Stomach (tissue), 19 donors: ENCODE results near the gene GGTA1. TPM values are rescaled to one million over a fixed set of nuclear protein-coding genes. Genes with fewer than 3 reads are reported as not detected.

Source experiments
- DNase-seq, 2 donors: peaks; one replicate each; pipeline versions ENCODE4 v3.0.0 to v3.0.0-alpha.2; 2013 to 2019
- H3K27ac ChIP-seq, 5 donors: fragments of 200-600 bp in 4 of 5; sonication (generic) in 4 of 5; one replicate each; pipeline ENCODE4 v1.5.1; 2013 to 2019; ENCODE audit warnings: mild to moderate bottlenecking in 1 of 5, moderate library complexity in 1 of 5
- H3K27me3 ChIP-seq, 3 donors: fragments of 200-600 bp; sonication (generic); one replicate each; pipeline ENCODE4 v1.5.1; 2017 to 2019; ENCODE audit warnings: mixed run types in 1 of 3
- H3K36me3 ChIP-seq, 4 donors: fragments of 200-600 bp; sonication (generic); 1 replicate in 3 of 4; 2 replicates in 1 of 4; pipeline ENCODE4 v1.5.1; 2016 to 2019
- H3K4me1 ChIP-seq, 4 donors: fragments of 200-600 bp; sonication (generic); one replicate each; pipeline ENCODE4 v1.5.1; 2016 to 2019
- H3K4me3 ChIP-seq, 4 donors: fragments of 200-600 bp; sonication (generic) in 3 of 4; one replicate each; pipeline ENCODE4 v1.5.1; 2016 to 2019; ENCODE audit warnings: mild to moderate bottlenecking in 1 of 4
- H3K9me3 ChIP-seq, 4 donors: fragments of 200-600 bp; sonication (generic); one replicate each; pipeline ENCODE4 v1.5.1; 2016 to 2019
- EP300 ChIP-seq: sonication (generic); formaldehyde crosslinking; IDR thresholded peaks from one replicate; pipeline ENCODE4 v1.6.1; 2017; ENCODE audit warnings: antibody characterized with exemption
- POLR2A ChIP-seq, 4 donors: fragments of 450-650 bp; IDR thresholded peaks; one replicate each; pipeline ENCODE4 v1.6.1; 2016; ENCODE audit warnings: antibody characterized with exemption in 4 of 4, control low read depth in 2 of 4, mild to moderate bottlenecking in 1 of 4, moderate library complexity in 1 of 4
- POLR2AphosphoS5 ChIP-seq, 3 donors: sonication (generic); formaldehyde crosslinking; IDR thresholded peaks; one replicate each; pipeline ENCODE4 v1.6.1; 2016; ENCODE audit warnings: antibody characterized with exemption in 3 of 3
- WGBS, 5 donors: extraction: QIAGEN DNeasy Blood & Tissue Kit in 3 of 5; methylation state at CpG; one replicate each; pipeline versions ENCODE4 v1.1.5 to v1.1.7; 2013 to 2018; 5-methylcytosine and 5-hydroxymethylcytosine counted together
- intact Hi-C: fragments of 100-400 bp; cut with DNase I; formaldehyde crosslinking; loops from one replicate; pipeline ENCODE4 v1.15.1; 2023; ENCODE audit warnings: low total_unique reads
- long read RNA-seq, 10 donors: transcript quantifications; one replicate each; lab custom pipeline, GENCODE V29; 2026
- polyA plus RNA-seq, 3 donors: library from polyadenylated mRNA; stranded (reverse); fragments of 200-250 nt; gene quantifications; one replicate each; pipeline ENCODE4 v1.2.3, GENCODE V29; 2013
- total RNA-seq, 5 donors: library from RNA; depleted of rRNA; stranded (reverse); fragments of >200 nt; gene quantifications; one replicate each; pipeline versions ENCODE4 v1.1.0 to v1.2.3, GENCODE V29; 2014 to 2016
- TF ChIP-seq, protein P1 (sequence below), 7 experiments: fragments of 450-650 bp in 4 of 7; fragments of 200-600 bp in 3 of 7; sonication (generic) in 3 of 7; IDR thresholded peaks; one replicate each; pipeline ENCODE4 v1.5.1; 2016 to 2019; ENCODE audit warnings: antibody characterized with exemption in 7 of 7, control low read depth in 2 of 7, mild to moderate bottlenecking in 1 of 7
- donor health status: healthy with polysubstance abuse.
- donor health status: Bipolar disorder and iron deficiency.
- donor health status: healthy.

Gene GGTA1
- 10 to 100 TPM in 1 of 5 donors, 1 to 10 TPM in 3, not detected in 1; 7.0 to 19.6 (median 7.1) TPM for total RNA-seq
- polyA plus RNA-seq, result 10 to 100 TPM in 1 of 3 donors, 1 to 10 TPM in 2; 6.2 to 14.2 (median 8.1) TPM
- long read RNA-seq, donor 1, partial matches to known transcripts, result 0 of 1 reads
- long read RNA-seq, donor 1, other reads (novel, unspliced or antisense), result 0 of 1 reads
- long read RNA-seq, donor 2, partial matches to known transcripts, result 0 of 2 reads
- long read RNA-seq, donor 2, other reads (novel, unspliced or antisense), result 0 of 2 reads
- long read RNA-seq, donor 3, partial matches to known transcripts, result 0 of 2 reads
- long read RNA-seq, donor 3, other reads (novel, unspliced or antisense), result 0 of 2 reads
- long read RNA-seq, donor 4, result 0 reads
- long read RNA-seq, donor 5, transcript GGTA1P-203 (6 exons, 1,487 nt), result major isoform, 5 of 5 reads
- long read RNA-seq, donor 5, partial matches to known transcripts, result 0 of 5 reads
- long read RNA-seq, donor 5, other reads (novel, unspliced or antisense), result 0 of 5 reads
- long read RNA-seq, donor 6, partial matches to known transcripts, result 0 of 4 reads
- long read RNA-seq, donor 6, other reads (novel, unspliced or antisense), result 0 of 4 reads
- long read RNA-seq, donor 7, partial matches to known transcripts, result 0 of 4 reads
- long read RNA-seq, donor 7, other reads (novel, unspliced or antisense), result 0 of 4 reads
- long read RNA-seq, donor 8, partial matches to known transcripts, result 0 of 2 reads
- long read RNA-seq, donor 8, other reads (novel, unspliced or antisense), result 0 of 2 reads
- long read RNA-seq, donor 9, partial matches to known transcripts, result 0 of 3 reads
- long read RNA-seq, donor 9, other reads (novel, unspliced or antisense), result 0 of 3 reads
- long read RNA-seq, donor 10, result 0 reads

DNA sequence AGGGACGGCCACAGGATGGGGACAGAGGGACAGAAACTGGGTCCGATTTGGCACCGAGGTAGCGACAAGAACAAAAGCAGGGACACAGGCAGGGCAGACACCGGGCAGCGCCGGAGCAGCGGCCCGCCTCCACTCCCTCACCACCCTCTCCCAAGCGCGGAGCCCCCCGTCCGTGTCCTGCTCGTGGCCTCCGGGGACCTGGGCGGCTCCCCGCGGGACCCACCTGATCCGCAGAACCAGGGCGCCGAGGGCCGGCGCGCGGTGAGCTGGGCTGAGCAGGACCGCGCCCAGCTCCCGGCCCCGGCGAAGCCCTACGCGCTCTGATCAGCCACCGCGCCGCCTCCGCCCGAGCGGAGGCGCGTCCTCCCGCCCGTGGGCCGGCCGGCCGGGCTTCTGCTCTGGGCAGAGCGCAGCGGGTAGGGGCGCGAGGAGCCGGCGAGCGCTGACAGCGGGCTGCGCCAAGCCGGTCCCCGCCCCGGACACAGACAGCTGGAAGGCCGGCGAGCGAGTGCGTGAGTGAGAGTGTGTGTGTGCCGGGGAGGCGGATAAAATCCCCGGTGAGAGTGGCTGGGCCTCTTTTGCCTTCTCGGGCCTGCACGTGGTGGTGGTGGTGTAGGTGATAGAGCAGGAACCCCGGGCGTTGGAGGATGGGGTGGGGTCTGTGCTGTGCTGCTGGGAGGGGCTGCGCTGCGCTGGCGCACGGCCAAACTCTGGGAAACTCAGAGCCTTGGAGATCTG is at the start of gene GGTA1:
Gene GGTA1, minus strand, starts transcription at position 418 of the 738 bp plus-strand sequence. CDS start 31,922 bp downstream, outside the sequence.
- Histone ChIP-seq H3K27ac (peak within 1 kb of the TSS; percentile 52 to 80 (median 72)), H3K4me3 (peak within 1 kb of the TSS; percentile 47 to 63 (median 57)), H3K36me3 (no peaks in the 10 kb centered on the region), H3K9me3 (peaks cover 0 to 5% (median 0%) of the 10 kb centered on the region in 4 donors), H3K27me3 (peaks cover 0 to 28% (median 15%) of the 10 kb centered on the region in 3 donors), H3K4me1 (peaks cover 25 to 29% (median 27%) of the 10 kb centered on the region in 4 donors)
- TF ChIP-seq POLR2A (IDR thresholded peaks at IDR 0.05) (no peak), EP300 (no peak), POLR2AphosphoS5 (IDR thresholded peaks at IDR 0.05) (no peak)
- TF ChIP-seq, protein P1, sequence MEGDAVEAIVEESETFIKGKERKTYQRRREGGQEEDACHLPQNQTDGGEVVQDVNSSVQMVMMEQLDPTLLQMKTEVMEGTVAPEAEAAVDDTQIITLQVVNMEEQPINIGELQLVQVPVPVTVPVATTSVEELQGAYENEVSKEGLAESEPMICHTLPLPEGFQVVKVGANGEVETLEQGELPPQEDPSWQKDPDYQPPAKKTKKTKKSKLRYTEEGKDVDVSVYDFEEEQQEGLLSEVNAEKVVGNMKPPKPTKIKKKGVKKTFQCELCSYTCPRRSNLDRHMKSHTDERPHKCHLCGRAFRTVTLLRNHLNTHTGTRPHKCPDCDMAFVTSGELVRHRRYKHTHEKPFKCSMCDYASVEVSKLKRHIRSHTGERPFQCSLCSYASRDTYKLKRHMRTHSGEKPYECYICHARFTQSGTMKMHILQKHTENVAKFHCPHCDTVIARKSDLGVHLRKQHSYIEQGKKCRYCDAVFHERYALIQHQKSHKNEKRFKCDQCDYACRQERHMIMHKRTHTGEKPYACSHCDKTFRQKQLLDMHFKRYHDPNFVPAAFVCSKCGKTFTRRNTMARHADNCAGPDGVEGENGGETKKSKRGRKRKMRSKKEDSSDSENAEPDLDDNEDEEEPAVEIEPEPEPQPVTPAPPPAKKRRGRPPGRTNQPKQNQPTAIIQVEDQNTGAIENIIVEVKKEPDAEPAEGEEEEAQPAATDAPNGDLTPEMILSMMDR (IDR thresholded peaks at IDR 0.05), result no peak
- intact Hi-C loops, result no loop called here
- peak; percentile 58 to 85 for DNase-seq
- 0 to 1% (median 0%) methylated on average over 24 to 72 of the region's 72 CpGs for WGBS, 5 donors

DNA sequence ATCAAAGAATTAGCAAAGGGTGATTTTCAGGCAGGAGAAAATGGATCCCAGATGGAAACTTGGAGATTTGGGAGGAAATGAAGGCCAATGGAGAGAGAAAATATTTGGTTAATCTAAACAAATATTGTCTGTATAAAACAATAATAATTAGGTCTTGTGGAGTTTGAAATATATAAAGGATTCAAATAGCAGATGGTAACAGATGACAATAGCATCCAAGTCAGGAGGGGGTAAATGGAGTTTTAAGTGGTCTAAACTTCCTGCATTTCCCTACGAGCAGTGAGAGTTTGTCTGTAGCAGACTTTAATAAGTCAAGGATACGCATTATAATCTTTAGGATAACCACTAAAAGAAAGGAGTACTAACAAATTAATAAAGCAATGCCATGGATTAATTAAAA is 49.0 kb upstream of the GGTA1 start:
- Histone ChIP-seq H3K9me3 (no peaks in the 10 kb centered on the region), H3K27ac (no peak overlapping the region), H3K4me1 (peaks cover 17 to 25% (median 24%) of the 10 kb centered on the region in 4 donors), H3K36me3 (no peaks in the 10 kb centered on the region), H3K4me3 (no peak overlapping the region), H3K27me3 (peaks cover 0 to 5% (median 0%) of the 10 kb centered on the region in 3 donors)
- TF ChIP-seq POLR2A (IDR thresholded peaks at IDR 0.05) (no peak), EP300 (no peak), POLR2AphosphoS5 (IDR thresholded peaks at IDR 0.05) (no peak)
- TF ChIP-seq, protein P1 (IDR thresholded peaks at IDR 0.05), result no peak
- WGBS, 5 donors, result 81 to 89% (median 85%) methylated on average over 2 of the region's 2 CpGs
- DNase-seq, result no peak
- intact Hi-C loops, result loop anchor here (5.0 kb wide), 1 partner anchor 449 kb away; no protein-coding TSS in a partner anchor

DNA sequence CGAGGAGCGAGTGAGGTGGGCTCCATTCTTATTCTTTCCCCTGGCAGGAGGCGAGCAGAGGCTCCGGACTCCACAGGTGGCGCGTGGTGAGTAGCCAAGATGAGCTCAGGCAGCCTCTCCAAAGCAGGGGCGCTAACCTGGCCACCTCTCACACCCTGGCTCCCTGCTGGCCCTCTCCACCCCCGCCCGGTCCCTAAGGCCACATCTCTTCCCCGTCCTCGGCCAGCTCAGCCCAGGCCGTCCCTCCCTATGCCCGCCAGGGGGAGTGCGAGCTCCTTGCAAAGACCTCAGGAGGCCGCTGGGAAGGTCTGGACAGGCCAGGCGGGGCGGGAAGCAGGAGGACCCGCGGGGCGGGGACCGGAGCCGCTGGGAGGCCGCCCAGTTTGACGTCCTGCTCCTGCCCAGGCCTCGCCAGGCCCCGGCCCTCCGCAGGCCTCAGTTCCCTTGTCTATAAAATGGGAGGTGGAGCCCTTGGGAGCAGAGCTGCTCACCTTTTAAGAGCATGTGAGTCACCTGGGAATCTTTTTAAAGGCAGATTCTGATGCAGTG is 46.3 kb upstream of the GGTA1 start:
- Histone ChIP-seq H3K4me1 (peaks cover 17 to 23% (median 22%) of the 10 kb centered on the region in 4 donors), H3K9me3 (no peaks in the 10 kb centered on the region), H3K36me3 (no peaks in the 10 kb centered on the region), H3K27ac (peak overlapping the region in 1 of 5 donors; percentile 63), H3K27me3 (peaks cover 0 to 5% (median 0%) of the 10 kb centered on the region in 3 donors), H3K4me3 (peak overlapping the region; percentile 12 to 27 (median 24))
- TF ChIP-seq, protein P1 (IDR thresholded peaks at IDR 0.05), result peak in 6 of 7 experiments; percentile 53 to 93 (median 91)
- no peak for TF ChIP-seq POLR2A (IDR thresholded peaks at IDR 0.05)
- TF ChIP-seq POLR2AphosphoS5 (IDR thresholded peaks at IDR 0.05), result peak in 2 of 3 donors; percentile 56 to 72
- no peak for TF ChIP-seq EP300
- 0 to 4% (median 3%) methylated on average over 7 to 27 of the region's 27 CpGs for WGBS, 5 donors
- intact Hi-C loops, result loop anchor here (5.0 kb wide), 1 partner anchor 451 kb away; no protein-coding TSS in a partner anchor
- peak; percentile 97 to 98 for DNase-seq
